Neural cell (in vitro differentiated cells): ENCODE results near the gene HPCAL4. TPM values are rescaled to one million over a fixed set of nuclear protein-coding genes. Genes with fewer than 3 reads are reported as not detected.

Experiments used
- H2AFZ ChIP-seq: fragments of 200-600, 300-800 bp; sonication (generic), shearing (Covaris generic); 2 replicates; pipeline ENCODE4 v1.6.0; 2014; ENCODE audit warnings: low read depth, mild to moderate bottlenecking, antibody characterized with exemption, low read length, moderate library complexity
- H3F3A ChIP-seq: fragments of 200-600 bp; shearing (Covaris generic); 2 replicates; pipeline ENCODE4 v1.6.1; 2016; ENCODE audit warnings: mild to moderate bottlenecking, moderate library complexity, mixed read lengths, antibody characterized with exemption, low read length; ENCODE audit not compliant: insufficient read depth, poor library complexity, severe bottlenecking
- H3K27ac ChIP-seq: fragments of 200-600, 300-800 bp; sonication (generic), shearing (Covaris generic); 2 replicates; pipeline ENCODE4 v1.5.1; 2014; ENCODE audit warnings: mild to moderate bottlenecking, low read length, moderate library complexity
- H3K27me3 ChIP-seq: fragments of 300-800, 200-600 bp; sonication (generic), shearing (Covaris generic); 2 replicates; pipeline ENCODE4 v1.6.0; 2014; ENCODE audit warnings: mild to moderate bottlenecking, low read depth, low read length, moderate library complexity; ENCODE audit not compliant: insufficient read depth
- H3K36me3 ChIP-seq: fragments of 300-800, 200-600 bp; sonication (generic), shearing (Covaris generic); 2 replicates; pipeline ENCODE4 v1.5.1; 2014; ENCODE audit warnings: mild to moderate bottlenecking, antibody characterized with exemption, low read length, moderate library complexity; ENCODE audit not compliant: insufficient read depth
- H3K4me2 ChIP-seq: fragments of 300-800, 200-600 bp; sonication (generic), shearing (Covaris generic); 2 replicates; pipeline ENCODE4 v1.6.0; 2014; ENCODE audit warnings: mild to moderate bottlenecking, low read length
- H3K4me3 ChIP-seq: fragments of 300-800, 200-600 bp; sonication (generic), shearing (Covaris generic); 2 replicates; pipeline ENCODE4 v1.5.1; 2014; ENCODE audit warnings: mild to moderate bottlenecking, low read length, moderate library complexity
- H3K79me2 ChIP-seq: fragments of 200-600 bp; shearing (Covaris generic); replicated peaks from 2 replicates; pipeline ENCODE4 v1.6.0; 2014; ENCODE audit warnings: mild to moderate bottlenecking, low read length, moderate library complexity; ENCODE audit not compliant: insufficient read depth
- H3K9ac ChIP-seq: fragments of 300-800, 200-600 bp; sonication (generic), shearing (Covaris generic); 2 replicates; pipeline ENCODE4 v1.6.1; 2016; ENCODE audit warnings: mild to moderate bottlenecking, low read length, mixed read lengths
- H3K9me2 ChIP-seq: fragments of 200-600 bp; shearing (Covaris generic); 2 replicates; pipeline ENCODE4 v1.6.1; 2016; ENCODE audit warnings: mild to moderate bottlenecking, low read length, mixed read lengths; ENCODE audit not compliant: insufficient read depth
- H3K9me3 ChIP-seq: fragments of 200-600, 300-800 bp; sonication (generic), shearing (Covaris generic); 2 replicates; pipeline ENCODE4 v1.6.1; 2016; ENCODE audit warnings: mild to moderate bottlenecking, mixed run types, low read length, moderate library complexity, mixed read lengths
- H4K20me1 ChIP-seq: fragments of 200-600 bp; shearing (Covaris generic); 2 replicates; pipeline ENCODE4 v1.6.1; 2016; ENCODE audit warnings: mild to moderate bottlenecking, mixed run types; ENCODE audit not compliant: insufficient read depth
- EP300 ChIP-seq: fragments of 450-650 bp; conservative IDR thresholded peaks from 2 replicates; pipeline ENCODE4 v1.6.1; 2014; ENCODE audit warnings: antibody characterized with exemption, mild to moderate bottlenecking, moderate library complexity; ENCODE audit not compliant: poor library complexity, severe bottlenecking
- EZH2 ChIP-seq: fragments of 200-600, 300-800 bp; shearing (Covaris generic), sonication (generic); IDR thresholded peaks from 2 replicates; pipeline ENCODE4 v1.6.1; 2014; ENCODE audit warnings: antibody characterized with exemption, low read length, borderline replicate concordance, mild to moderate bottlenecking; ENCODE audit not compliant: insufficient read depth, poor library complexity, severe bottlenecking
- MXI1 ChIP-seq: fragments of 450-650 bp; conservative IDR thresholded peaks from 2 replicates; pipeline ENCODE4 v1.6.1; 2014; ENCODE audit warnings: antibody characterized with exemption, mild to moderate bottlenecking; ENCODE audit not compliant: poor library complexity, severe bottlenecking
- POLR2AphosphoS5 ChIP-seq: IDR thresholded peaks from 2 replicates; pipeline ENCODE4 v1.6.1; 2012
- RAD21 ChIP-seq: fragments of 450-650 bp; conservative IDR thresholded peaks from 2 replicates; pipeline ENCODE4 v1.6.1; 2014; ENCODE audit warnings: antibody characterized with exemption, mild to moderate bottlenecking, moderate library complexity
- SMC3 ChIP-seq: fragments of 450-650 bp; conservative IDR thresholded peaks from 2 replicates; pipeline ENCODE4 v1.6.1; 2014; ENCODE audit warnings: antibody characterized with exemption, mild to moderate bottlenecking, moderate library complexity; ENCODE audit not compliant: poor library complexity
- TAF1 ChIP-seq: IDR thresholded peaks from 2 replicates; pipeline ENCODE4 v1.6.1; 2012; ENCODE audit warnings: low read depth
- polyA plus RNA-seq: library from polyadenylated mRNA; depleted of rRNA; stranded (reverse); fragments of >200 nt; gene quantifications from 2 replicates; pipeline ENCODE4 v1.2.3, GENCODE V29; 2014
- TF ChIP-seq, protein P1 (sequence below): fragments of 450-650 bp; IDR thresholded peaks from 2 replicates; pipeline ENCODE4 v1.5.1; 2014; ENCODE audit warnings: antibody characterized with exemption, mild to moderate bottlenecking, moderate library complexity; ENCODE audit not compliant: poor library complexity, severe bottlenecking
- TF ChIP-seq, protein P2 (sequence below): IDR thresholded peaks from 2 replicates; pipeline ENCODE4 v1.6.1; 2012; ENCODE audit warnings: borderline replicate concordance

Gene HPCAL4
- polyA plus RNA-seq, 1 donor from 2014 or later, result 53.2 TPM

GRCh38 chr1:39737546-39738169, 46.4 kb upstream of the HPCAL4 start:
- no peak overlapping the region for H2AFZ ChIP-seq
- H3K27me3 ChIP-seq, result peaks cover 8% of the 10 kb centered on the region

GRCh38 chr1:39735731-39736130, 44.5 kb upstream of the HPCAL4 start:
- Histone ChIP-seq H3K27ac (no peak overlapping the region), H3K36me3 (no peaks in the 10 kb centered on the region), H3K9ac (no peak overlapping the region), H3K9me2 (no peaks in the 10 kb centered on the region), H3K27me3 (peaks cover 13% of the 10 kb centered on the region), H3K9me3 (no peaks in the 10 kb centered on the region), H3K4me3 (no peak overlapping the region), H3K79me2 (peaks cover 9% of the 10 kb centered on the region), H4K20me1 (no peaks in the 10 kb centered on the region), H2AFZ (no peak overlapping the region), H3F3A (no peaks in the 10 kb centered on the region), H3K4me2 (no peak overlapping the region)
- TF ChIP-seq, protein P1, sequence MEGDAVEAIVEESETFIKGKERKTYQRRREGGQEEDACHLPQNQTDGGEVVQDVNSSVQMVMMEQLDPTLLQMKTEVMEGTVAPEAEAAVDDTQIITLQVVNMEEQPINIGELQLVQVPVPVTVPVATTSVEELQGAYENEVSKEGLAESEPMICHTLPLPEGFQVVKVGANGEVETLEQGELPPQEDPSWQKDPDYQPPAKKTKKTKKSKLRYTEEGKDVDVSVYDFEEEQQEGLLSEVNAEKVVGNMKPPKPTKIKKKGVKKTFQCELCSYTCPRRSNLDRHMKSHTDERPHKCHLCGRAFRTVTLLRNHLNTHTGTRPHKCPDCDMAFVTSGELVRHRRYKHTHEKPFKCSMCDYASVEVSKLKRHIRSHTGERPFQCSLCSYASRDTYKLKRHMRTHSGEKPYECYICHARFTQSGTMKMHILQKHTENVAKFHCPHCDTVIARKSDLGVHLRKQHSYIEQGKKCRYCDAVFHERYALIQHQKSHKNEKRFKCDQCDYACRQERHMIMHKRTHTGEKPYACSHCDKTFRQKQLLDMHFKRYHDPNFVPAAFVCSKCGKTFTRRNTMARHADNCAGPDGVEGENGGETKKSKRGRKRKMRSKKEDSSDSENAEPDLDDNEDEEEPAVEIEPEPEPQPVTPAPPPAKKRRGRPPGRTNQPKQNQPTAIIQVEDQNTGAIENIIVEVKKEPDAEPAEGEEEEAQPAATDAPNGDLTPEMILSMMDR, result no peak
- TF ChIP-seq RAD21, result no peak
- TF ChIP-seq, protein P2, sequence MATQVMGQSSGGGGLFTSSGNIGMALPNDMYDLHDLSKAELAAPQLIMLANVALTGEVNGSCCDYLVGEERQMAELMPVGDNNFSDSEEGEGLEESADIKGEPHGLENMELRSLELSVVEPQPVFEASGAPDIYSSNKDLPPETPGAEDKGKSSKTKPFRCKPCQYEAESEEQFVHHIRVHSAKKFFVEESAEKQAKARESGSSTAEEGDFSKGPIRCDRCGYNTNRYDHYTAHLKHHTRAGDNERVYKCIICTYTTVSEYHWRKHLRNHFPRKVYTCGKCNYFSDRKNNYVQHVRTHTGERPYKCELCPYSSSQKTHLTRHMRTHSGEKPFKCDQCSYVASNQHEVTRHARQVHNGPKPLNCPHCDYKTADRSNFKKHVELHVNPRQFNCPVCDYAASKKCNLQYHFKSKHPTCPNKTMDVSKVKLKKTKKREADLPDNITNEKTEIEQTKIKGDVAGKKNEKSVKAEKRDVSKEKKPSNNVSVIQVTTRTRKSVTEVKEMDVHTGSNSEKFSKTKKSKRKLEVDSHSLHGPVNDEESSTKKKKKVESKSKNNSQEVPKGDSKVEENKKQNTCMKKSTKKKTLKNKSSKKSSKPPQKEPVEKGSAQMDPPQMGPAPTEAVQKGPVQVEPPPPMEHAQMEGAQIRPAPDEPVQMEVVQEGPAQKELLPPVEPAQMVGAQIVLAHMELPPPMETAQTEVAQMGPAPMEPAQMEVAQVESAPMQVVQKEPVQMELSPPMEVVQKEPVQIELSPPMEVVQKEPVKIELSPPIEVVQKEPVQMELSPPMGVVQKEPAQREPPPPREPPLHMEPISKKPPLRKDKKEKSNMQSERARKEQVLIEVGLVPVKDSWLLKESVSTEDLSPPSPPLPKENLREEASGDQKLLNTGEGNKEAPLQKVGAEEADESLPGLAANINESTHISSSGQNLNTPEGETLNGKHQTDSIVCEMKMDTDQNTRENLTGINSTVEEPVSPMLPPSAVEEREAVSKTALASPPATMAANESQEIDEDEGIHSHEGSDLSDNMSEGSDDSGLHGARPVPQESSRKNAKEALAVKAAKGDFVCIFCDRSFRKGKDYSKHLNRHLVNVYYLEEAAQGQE, result no peak
- TF ChIP-seq SMC3, result no peak

More at GRCh38 chr1:39737546-39738169, 46.4 kb upstream of the HPCAL4 start:
- H3K4me3 ChIP-seq, result no peak overlapping the region
- H3K27ac ChIP-seq, result no peak overlapping the region
- H4K20me1 ChIP-seq, result no peaks in the 10 kb centered on the region
- H3K9me2 ChIP-seq, result no peaks in the 10 kb centered on the region
- H3K9me3 ChIP-seq, result no peaks in the 10 kb centered on the region
- no peak overlapping the region for H3K4me2 ChIP-seq
- H3F3A ChIP-seq, result no peaks in the 10 kb centered on the region
- no peaks in the 10 kb centered on the region for H3K36me3 ChIP-seq
- no peak overlapping the region for H3K9ac ChIP-seq
- TF ChIP-seq RAD21 (no peak), TAF1 (no peak), SMC3 (no peak), POLR2AphosphoS5 (no peak), EZH2 (no peak), EP300 (no peak), MXI1 (no peak)
- TF ChIP-seq, protein P1, result no peak
- TF ChIP-seq, protein P2, result no peak
- H3K79me2 ChIP-seq, result peaks cover 10% of the 10 kb centered on the region
